Hepatocyte (in vitro differentiated cells): ENCODE results near the gene MGMT. TPM values are rescaled to one million over a fixed set of nuclear protein-coding genes. Genes with fewer than 3 reads are reported as not detected.

Experiments
- DNase-seq: peaks from one replicate; pipeline ENCODE4 v3.0.0-alpha.2; 2016; ENCODE audit warnings: low spot score
- H2AFZ ChIP-seq: fragments of 200-600 bp; sonication (generic); 2 replicates; pipeline ENCODE4 v1.6.0; 2016; ENCODE audit warnings: antibody characterized with exemption, mild to moderate bottlenecking
- H3K27ac ChIP-seq: fragments of 200-600 bp; sonication (generic); 2 replicates; pipeline ENCODE4 v1.5.1; 2016; ENCODE audit warnings: mild to moderate bottlenecking
- H3K27me3 ChIP-seq: fragments of 200-600 bp; sonication (generic); 2 replicates; pipeline ENCODE4 v1.6.1; 2016
- H3K36me3 ChIP-seq: fragments of 200-600 bp; sonication (generic); replicated peaks from 2 replicates; pipeline ENCODE4 v1.5.1; 2016; ENCODE audit warnings: low read depth; ENCODE audit not compliant: insufficient read depth
- H3K4me1 ChIP-seq: fragments of 200-600 bp; sonication (generic); 2 replicates; pipeline ENCODE4 v1.5.1; 2016; ENCODE audit warnings: mild to moderate bottlenecking, moderate library complexity; ENCODE audit not compliant: insufficient read depth
- H3K4me2 ChIP-seq: fragments of 200-600 bp; sonication (generic); 2 replicates; pipeline ENCODE4 v1.6.0; 2016
- H3K4me3 ChIP-seq: fragments of 200-600 bp; sonication (generic); 2 replicates; pipeline ENCODE4 v1.5.1; 2016; ENCODE audit warnings: mild to moderate bottlenecking
- H3K79me2 ChIP-seq: fragments of 200-600 bp; sonication (generic); 2 replicates; pipeline ENCODE4 v1.6.0; 2017; ENCODE audit warnings: mild to moderate bottlenecking
- H3K9me2 ChIP-seq: fragments of 200-600 bp; sonication (generic); replicated peaks from 2 replicates; pipeline ENCODE4 v1.6.0; 2017; ENCODE audit warnings: mild to moderate bottlenecking; ENCODE audit not compliant: insufficient read depth
- H3K9me3 ChIP-seq: fragments of 200-600 bp; sonication (generic); 2 replicates; pipeline ENCODE4 v1.5.1; 2016; ENCODE audit warnings: low read depth, mild to moderate bottlenecking
- H4K20me1 ChIP-seq: fragments of 200-600 bp; sonication (generic); 2 replicates; pipeline ENCODE4 v1.6.0; 2016; ENCODE audit warnings: mild to moderate bottlenecking; ENCODE audit not compliant: insufficient read depth, poor library complexity, severe bottlenecking
- CTCF ChIP-seq: fragments of 200-600 bp; sonication (generic); IDR thresholded peaks from 2 replicates; pipeline ENCODE4 v1.5.1; 2016; ENCODE audit warnings: antibody characterized with exemption, mild to moderate bottlenecking; ENCODE audit not compliant: poor library complexity
- EZH2 ChIP-seq: fragments of 200-600 bp; sonication (generic); IDR thresholded peaks from 2 replicates; pipeline ENCODE4 v1.6.1; 2016; ENCODE audit warnings: antibody characterized with exemption, mild to moderate bottlenecking, borderline replicate concordance
- EZH2phosphoT487 ChIP-seq: fragments of 200-600 bp; sonication (generic); IDR thresholded peaks from one replicate; pipeline ENCODE4 v1.6.1; 2018; ENCODE audit warnings: antibody characterized with exemption, mild to moderate bottlenecking, low read depth, moderate library complexity; ENCODE audit not compliant: unreplicated experiment, severe bottlenecking
- WGBS: methylation state at CpG from one replicate; pipeline ENCODE4 v1.1.6; 2016; ENCODE audit warnings: low lambda C conversion rate; ENCODE audit errors: missing lambda C conversion rate; 5-methylcytosine and 5-hydroxymethylcytosine counted together
- polyA plus RNA-seq: library from polyadenylated mRNA; unstranded; fragments of >200 nt; fragmentation: Nextera tagmentation; extraction: Ambion mirVana; gene quantifications from 2 replicates; pipeline ENCODE4 v1.2.1, GENCODE V29; 2016
- total RNA-seq: library from RNA; depleted of rRNA; stranded (reverse); fragments of >200 nt; gene quantifications from 2 replicates; pipeline ENCODE4 v1.2.3, GENCODE V29; 2014

The MGMT gene
- total and polyA plus RNA-seq, 2 experiments from 2014 or later = 41.5 to 41.9 TPM

GRCh38 chr10:129702605-129703004 lies 235.6 kb downstream of the MGMT start:
- DNase-seq = no peak
- H4K20me1 ChIP-seq = no peaks in the 10 kb centered on the region
- no peaks in the 10 kb centered on the region for H3K36me3 ChIP-seq
- no peak overlapping the region for H3K4me2 ChIP-seq
- H3K27ac ChIP-seq = no peak overlapping the region
- no peaks in the 10 kb centered on the region for H3K9me3 ChIP-seq
- H3K9me2 ChIP-seq = no peaks in the 10 kb centered on the region
- no peaks in the 10 kb centered on the region for H3K27me3 ChIP-seq
- WGBS = 95% methylated on average over 17 of the region's 17 CpGs
- no peak for TF ChIP-seq EZH2
- TF ChIP-seq CTCF = no peak
- no peak overlapping the region for H3K4me3 ChIP-seq
- H2AFZ ChIP-seq = no peak overlapping the region
- H3K4me1 ChIP-seq = no peaks in the 10 kb centered on the region
- H3K79me2 ChIP-seq = no peaks in the 10 kb centered on the region

DNA sequence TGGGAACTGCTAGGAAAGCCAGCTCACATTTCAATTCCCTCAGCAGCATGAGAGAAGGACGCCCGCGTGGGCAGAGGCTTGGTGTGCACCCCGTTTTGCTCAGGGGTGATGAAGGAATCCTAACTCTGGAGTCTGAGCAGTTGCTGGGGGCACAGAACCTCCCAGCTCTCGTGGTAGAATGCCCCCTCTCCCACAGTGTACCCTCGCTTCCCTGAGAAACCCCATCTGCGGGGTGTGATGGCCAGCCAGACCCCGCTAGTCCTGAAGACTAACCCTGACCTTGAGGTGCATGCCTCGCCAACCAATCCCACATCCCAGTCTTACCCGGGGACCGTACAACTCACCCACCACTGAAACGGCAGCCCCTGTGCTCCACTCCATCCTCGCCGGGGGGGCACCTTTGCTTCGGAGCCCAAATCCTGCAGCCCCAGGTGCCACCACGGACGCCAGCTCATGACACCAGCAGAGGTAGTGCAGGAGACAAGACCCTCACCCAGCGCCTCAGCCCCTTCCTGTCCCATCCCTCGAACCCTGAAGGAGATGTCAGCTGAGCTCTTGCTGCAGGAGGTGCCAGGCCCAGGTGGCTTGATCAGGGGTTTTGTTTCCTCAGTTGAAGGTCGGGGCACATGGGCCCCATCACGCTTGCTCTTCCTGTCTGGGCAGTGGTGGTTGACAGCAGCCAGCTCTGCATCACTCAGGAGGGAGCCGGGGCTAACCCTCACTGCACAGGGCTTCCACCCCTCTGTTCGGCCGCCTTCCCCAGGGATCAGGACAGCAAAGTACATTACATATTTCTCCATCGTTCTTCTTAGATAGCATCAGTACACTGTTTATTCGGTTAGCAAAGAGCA lies 236.5 kb downstream of the MGMT start:
- Histone ChIP-seq H3K36me3 (no peaks in the 10 kb centered on the region), H3K9me2 (no peaks in the 10 kb centered on the region), H3K27me3 (no peaks in the 10 kb centered on the region), H3K79me2 (no peaks in the 10 kb centered on the region), H3K9me3 (no peaks in the 10 kb centered on the region), H4K20me1 (no peaks in the 10 kb centered on the region), H3K4me2 (no peak overlapping the region), H3K4me3 (no peak overlapping the region), H2AFZ (no peak overlapping the region), H3K4me1 (no peaks in the 10 kb centered on the region), H3K27ac (no peak overlapping the region)
- TF ChIP-seq CTCF = no peak
- no peak for TF ChIP-seq EZH2
- TF ChIP-seq EZH2phosphoT487 = no peak
- no peak for DNase-seq
- 84% methylated on average over 26 of the region's 26 CpGs for WGBS

DNA sequence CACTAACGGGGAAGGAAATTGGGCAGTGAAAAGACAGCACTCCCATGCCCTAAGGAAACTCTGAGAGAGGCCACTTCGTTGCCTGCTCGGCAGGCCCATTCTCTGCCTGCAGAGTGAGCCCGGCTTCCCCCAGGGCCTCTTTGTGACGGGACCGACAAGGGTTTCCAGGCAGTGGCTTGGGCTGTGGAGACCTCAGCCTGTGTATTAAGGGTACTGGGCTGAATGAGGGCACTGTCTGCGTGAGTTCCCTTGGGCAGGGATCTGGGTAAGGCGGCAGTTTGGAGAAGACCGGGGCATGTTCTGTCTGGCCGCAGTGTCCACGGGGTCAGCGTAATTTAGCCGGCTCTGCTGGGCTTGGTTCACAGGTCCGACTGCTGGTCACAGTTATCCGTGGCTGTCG lies 237.2 kb downstream of the MGMT start:
- Histone ChIP-seq H3K4me3 (no peak overlapping the region), H3K9me3 (no peaks in the 10 kb centered on the region), H3K79me2 (no peaks in the 10 kb centered on the region), H2AFZ (no peak overlapping the region), H3K27me3 (no peaks in the 10 kb centered on the region), H3K4me2 (no peak overlapping the region), H4K20me1 (no peaks in the 10 kb centered on the region), H3K36me3 (no peaks in the 10 kb centered on the region), H3K9me2 (no peaks in the 10 kb centered on the region), H3K4me1 (no peaks in the 10 kb centered on the region), H3K27ac (no peak overlapping the region)
- 86% methylated on average over 16 of the region's 16 CpGs for WGBS
- TF ChIP-seq EZH2phosphoT487 (no peak), EZH2 (no peak), CTCF (no peak)
- DNase-seq = no peak
